ENCODE measurements around the gene ZSWIM7.
"Not testable (repeated sequence)": the region's sequence is repeated elsewhere in the genome, so short reads cannot be mapped to it uniquely, and the experiment has no call there.

Gene ZSWIM7

GRCh38 chr17:15998031-15998562, 1.4 kb downstream of the ZSWIM7 start:
- DNase-seq: peak in 2 of 4 experiments; percentile 54 to 61

- peak in 1 of 4 experiments; percentile 14 for DNase-seq
These were observed 3.2 kb downstream of the ZSWIM7 start for GRCh38 chr17:15996322-15996721.

- DNase-seq: no peak
These were observed 17.6 kb downstream of the ZSWIM7 start for GRCh38 chr17:15981646-15982580.

- peak in 3 of 4 experiments; percentile 22 to 38 (median 36) for DNase-seq
These were observed 18.3 kb downstream of the ZSWIM7 start for GRCh38 chr17:15981208-15981607.

GRCh38 chr17:15979013-15979412, 20.5 kb downstream of the ZSWIM7 start:
- DNase-seq: not testable (repeated sequence)

- no peak for DNase-seq
These were observed 20.9 kb downstream of the ZSWIM7 start for GRCh38 chr17:15978606-15979005.

- DNase-seq: no peak
These were observed 21.6 kb downstream of the ZSWIM7 start for GRCh38 chr17:15977894-15978293.

- DNase-seq: no peak
These were observed 25.7 kb downstream of the ZSWIM7 start for GRCh38 chr17:15973834-15974233.

GRCh38 chr17:15973016-15973415, 26.5 kb downstream of the ZSWIM7 start:
- no peak for DNase-seq

- DNase-seq: no peak
These were observed 27.0 kb downstream of the ZSWIM7 start for GRCh38 chr17:15972497-15972951.

GRCh38 chr17:15971882-15972281, 27.6 kb downstream of the ZSWIM7 start:
- DNase-seq: no peak

GRCh38 chr17:15971098-15971678, 28.3 kb downstream of the ZSWIM7 start:
- DNase-seq: peak in 1 of 4 experiments; percentile 19

GRCh38 chr17:15970500-15970899, 29.0 kb downstream of the ZSWIM7 start:
- DNase-seq: no peak

GRCh38 chr17:15969463-15969862, 30.0 kb downstream of the ZSWIM7 start:
- DNase-seq: no peak

- DNase-seq: no peak
These were observed 31.7 kb downstream of the ZSWIM7 start for GRCh38 chr17:15967706-15968399.

- DNase-seq: peak in 1 of 4 experiments; percentile 45
These were observed 32.6 kb downstream of the ZSWIM7 start for GRCh38 chr17:15966879-15967248.

- peak; percentile 49 to 72 (median 57) for DNase-seq
These were observed 33.2 kb downstream of the ZSWIM7 start for GRCh38 chr17:15966183-15966878.

GRCh38 chr17:15965528-15965927, 34.0 kb downstream of the ZSWIM7 start:
- no peak for DNase-seq

GRCh38 chr17:15963670-15964110, 35.8 kb downstream of the ZSWIM7 start:
- DNase-seq: peak in 1 of 4 experiments; percentile 28

GRCh38 chr17:15958484-15958854, 41.0 kb downstream of the ZSWIM7 start:
- DNase-seq: peak in 1 of 4 experiments; percentile 22

GRCh38 chr17:15957608-15958307, 41.7 kb downstream of the ZSWIM7 start:
- DNase-seq: no peak

GRCh38 chr17:15957206-15957605, 42.3 kb downstream of the ZSWIM7 start:
- DNase-seq: no peak
